GM12801 (cell line): Measurements from ENCODE around the gene OPTN.

Source experiments
- TF ChIP-seq, protein P1 (sequence below): IDR thresholded peaks from one replicate; pipeline ENCODE4 v1.5.1; 2011; ENCODE audit warnings: control low read depth; ENCODE audit not compliant: insufficient read length; ENCODE audit errors: extremely low read depth

OPTN gene

DNA sequence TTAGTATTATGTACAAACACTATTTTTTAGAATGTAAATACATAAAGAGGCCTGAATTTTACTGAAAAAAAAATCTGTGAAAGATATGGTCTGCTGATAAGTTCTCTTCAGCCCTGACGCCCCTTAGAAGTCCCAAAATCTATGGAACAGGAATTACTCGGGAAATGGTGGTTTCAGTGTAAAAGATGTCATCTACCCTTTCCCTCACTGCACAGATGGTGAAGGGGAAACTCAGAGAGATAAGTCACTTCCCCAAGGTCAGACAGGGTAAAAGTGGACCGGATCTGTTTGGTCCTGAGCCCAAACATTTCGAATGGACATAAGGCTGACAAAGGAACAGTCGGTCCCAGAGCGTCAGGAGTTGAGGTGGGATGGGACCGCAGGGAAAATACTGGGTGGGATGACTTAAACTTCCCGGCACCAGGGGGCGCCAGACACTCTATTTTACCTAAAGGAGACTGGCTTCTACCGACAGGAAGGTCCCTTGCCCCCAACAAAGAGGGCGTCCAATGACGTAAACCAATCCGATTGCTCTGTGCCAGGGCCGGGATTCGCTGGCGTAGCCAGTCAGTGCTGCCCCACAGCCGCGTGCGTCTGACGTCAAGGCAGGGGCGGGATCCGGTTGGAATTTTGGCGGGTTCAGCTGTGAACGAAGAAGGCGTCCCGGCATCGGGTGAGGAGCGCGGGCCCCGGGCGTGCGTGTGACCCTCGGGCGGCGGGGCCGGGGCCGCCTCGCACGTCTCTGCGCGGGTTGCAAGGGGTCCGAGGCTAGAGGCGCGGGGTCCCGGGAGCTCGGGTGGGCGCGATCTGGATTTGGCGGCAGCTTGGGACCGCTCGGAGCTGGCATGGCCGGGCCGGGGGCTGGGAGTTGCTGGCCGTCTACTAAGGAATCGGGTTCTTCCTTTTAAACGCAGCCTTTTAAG, 61.2 kb downstream of the OPTN start, which contains the start of gene MCM10:
Gene MCM10 (plus strand): TSS at position 625 of the 923 bp plus-strand sequence. CDS start 2,645 bp downstream, outside the sequence.
- TF ChIP-seq, protein P1, sequence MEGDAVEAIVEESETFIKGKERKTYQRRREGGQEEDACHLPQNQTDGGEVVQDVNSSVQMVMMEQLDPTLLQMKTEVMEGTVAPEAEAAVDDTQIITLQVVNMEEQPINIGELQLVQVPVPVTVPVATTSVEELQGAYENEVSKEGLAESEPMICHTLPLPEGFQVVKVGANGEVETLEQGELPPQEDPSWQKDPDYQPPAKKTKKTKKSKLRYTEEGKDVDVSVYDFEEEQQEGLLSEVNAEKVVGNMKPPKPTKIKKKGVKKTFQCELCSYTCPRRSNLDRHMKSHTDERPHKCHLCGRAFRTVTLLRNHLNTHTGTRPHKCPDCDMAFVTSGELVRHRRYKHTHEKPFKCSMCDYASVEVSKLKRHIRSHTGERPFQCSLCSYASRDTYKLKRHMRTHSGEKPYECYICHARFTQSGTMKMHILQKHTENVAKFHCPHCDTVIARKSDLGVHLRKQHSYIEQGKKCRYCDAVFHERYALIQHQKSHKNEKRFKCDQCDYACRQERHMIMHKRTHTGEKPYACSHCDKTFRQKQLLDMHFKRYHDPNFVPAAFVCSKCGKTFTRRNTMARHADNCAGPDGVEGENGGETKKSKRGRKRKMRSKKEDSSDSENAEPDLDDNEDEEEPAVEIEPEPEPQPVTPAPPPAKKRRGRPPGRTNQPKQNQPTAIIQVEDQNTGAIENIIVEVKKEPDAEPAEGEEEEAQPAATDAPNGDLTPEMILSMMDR: no peak

DNA sequence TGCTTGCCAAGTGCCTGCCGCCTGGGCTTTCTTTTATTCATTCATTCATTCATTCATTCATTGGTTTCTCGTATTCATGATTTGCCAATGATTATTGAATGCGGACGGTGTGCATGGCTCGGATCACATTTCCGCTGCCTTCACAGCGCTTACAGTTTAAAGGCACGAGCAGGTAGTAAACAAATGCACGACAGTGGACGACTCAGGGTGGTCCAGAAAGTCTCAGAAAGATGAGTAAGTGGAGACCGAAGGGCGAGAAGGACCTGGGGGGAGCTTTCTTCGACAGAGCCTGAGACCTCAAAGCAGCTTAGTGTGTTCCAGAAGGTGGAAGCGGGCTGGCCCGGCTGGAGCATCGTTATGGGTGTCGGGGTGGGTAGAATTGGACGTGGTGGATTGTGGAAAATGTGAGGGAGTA, 61.9 kb downstream of the OPTN start:
- TF ChIP-seq, protein P1: no peak

DNA sequence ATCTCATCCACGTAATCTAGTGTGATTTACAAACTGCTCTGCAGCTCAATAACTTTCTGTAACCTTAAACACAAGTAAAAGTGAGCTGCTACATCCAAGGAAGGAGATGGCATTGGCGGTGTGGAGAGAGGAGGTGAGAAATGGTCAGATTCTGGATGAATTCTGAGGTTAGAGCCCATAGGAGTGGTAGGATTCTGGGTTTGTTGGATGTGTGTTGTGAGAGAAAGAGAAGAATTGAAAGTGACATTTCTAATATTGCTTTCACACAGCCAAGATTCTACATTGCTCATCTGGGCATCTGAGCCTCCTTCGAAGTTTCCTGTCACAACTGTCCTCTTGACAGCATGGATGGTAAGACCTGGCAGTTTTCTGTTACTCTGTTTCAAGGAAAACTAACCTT, 63.9 kb downstream of the OPTN start:
- TF ChIP-seq, protein P1: no peak

DNA sequence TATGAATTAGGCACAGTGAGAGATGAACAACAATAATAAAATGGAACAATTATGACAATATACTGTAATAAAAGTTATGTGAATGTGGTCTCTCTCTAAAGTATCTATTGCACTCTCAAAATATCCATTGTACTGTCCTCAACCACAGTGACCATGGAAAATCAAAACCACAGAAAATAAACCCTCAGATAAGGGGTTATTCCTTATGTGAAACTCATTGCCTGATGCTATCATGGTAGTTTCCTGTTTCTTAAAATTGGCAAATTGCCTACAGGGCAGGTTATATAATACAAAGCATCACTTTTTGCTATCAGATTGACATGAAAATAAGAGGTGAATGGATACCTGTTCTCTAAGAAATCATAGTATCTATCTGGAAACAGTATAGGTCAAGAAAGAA, 65.2 kb downstream of the OPTN start:
- TF ChIP-seq, protein P1: no peak

DNA sequence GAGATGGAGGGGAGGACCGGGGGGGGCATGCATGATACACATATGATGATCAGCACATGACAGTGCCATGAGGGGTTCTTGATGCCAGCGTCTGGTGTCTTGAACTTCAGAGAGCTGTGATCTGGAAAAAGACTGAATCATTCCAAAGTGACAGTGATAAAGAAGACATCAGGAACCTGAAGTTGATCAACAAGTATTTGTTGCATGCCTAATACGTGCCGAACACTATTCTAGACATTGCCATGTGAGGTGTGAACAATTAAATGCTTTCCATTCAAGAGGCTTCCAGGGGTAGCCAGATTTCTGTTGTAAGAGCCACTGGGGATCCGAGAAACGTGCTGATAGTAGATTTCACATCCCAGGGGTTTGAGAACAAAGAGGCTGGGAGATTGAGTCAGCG, 67.6 kb downstream of the OPTN start:
- TF ChIP-seq, protein P1: no peak

DNA sequence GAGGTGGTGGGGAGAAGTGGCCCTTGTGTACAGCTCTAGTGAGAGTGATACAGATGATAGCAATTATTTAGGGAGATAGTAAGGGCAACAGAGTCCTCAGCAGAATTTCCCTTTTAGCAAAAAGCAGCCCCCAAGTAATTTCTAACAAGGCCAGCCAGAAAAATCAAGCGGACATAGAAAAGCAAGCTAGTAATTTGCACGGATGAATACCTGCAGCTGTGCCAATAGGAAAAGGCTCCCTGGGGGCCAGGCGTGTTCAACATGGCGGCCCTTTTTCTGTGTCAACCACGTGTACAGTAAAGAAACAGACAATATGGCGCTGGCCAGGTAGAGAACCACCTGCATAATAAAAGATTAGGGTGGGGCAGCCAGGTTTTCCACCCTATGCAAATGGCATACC, 68.8 kb downstream of the OPTN start:
- TF ChIP-seq, protein P1: no peak

DNA sequence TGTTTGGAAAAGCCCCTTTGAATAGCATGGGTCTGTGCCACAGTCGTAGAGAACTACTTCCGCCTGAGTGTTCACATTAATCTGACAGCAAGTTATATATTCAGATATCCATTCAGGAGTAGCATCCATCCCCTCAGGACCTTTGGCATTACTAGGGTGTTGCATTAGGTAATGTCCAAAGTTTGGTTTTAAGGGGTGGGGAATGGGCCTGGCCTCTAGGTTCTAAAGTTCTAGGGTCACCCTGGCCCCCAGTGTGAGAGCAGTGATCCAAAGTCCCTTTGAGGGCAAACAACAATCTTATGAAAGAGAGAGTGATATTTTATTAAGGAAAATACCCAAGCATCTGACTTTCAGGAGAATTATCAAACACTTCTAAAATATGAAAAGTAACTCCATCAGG, 73.7 kb downstream of the OPTN start:
- TF ChIP-seq, protein P1: no peak
